ENCODE measurements around the gene ZNF442. TPM values are rescaled to one million over a fixed set of nuclear protein-coding genes. Genes with fewer than 3 reads are reported as not detected.
"Not testable (repeated sequence)": the region's sequence is repeated elsewhere in the genome, so short reads cannot be mapped to it uniquely, and the experiment has no call there.

Gene ZNF442
- total RNA-seq, 1 experiment from 2014 or later, result 4.0 TPM

GRCh38 chr19:12314553-12314952 lies 50.9 kb downstream of the ZNF442 start:
- H3K36me3 Mint-ChIP-seq (ENCODE audit: insufficient read depth in 1 of 3, low read depth in 3 of 3), result peaks cover 20 to 28% (median 24%) of the 10 kb centered on the region in 3 experiments
- Histone ChIP-seq H3K14ac (ENCODE audit: insufficient read depth, low read length) (no peak overlapping the region), H2BK15ac (ENCODE audit: low read depth, low read length) (no peak overlapping the region), H3K27me3 (ENCODE audit: insufficient read depth, low read length) (no peaks in the 10 kb centered on the region), H3K23ac (ENCODE audit: insufficient read length, low read depth, low read length) (no peak overlapping the region), H3K9ac (ENCODE audit: extremely low read depth, insufficient read length, low read length) (no peak overlapping the region), H4K5ac (ENCODE audit: insufficient read length, low read depth, low read length) (no peak overlapping the region), H3K56ac (ENCODE audit: insufficient read length, low read depth, low read length) (no peak overlapping the region), H3T11ph (ENCODE audit: low read length) (no peak overlapping the region), H3K27ac (ENCODE audit: insufficient read length, low read depth, low read length) (no peak overlapping the region), H4K91ac (ENCODE audit: insufficient read length, low read depth, low read length) (no peak overlapping the region), H3K9me3 (ENCODE audit: control insufficient read depth, low read depth, low read length) (peaks cover 12% of the 10 kb centered on the region), H2AK5ac (ENCODE audit: insufficient read length, low read length) (no peak overlapping the region), H2BK12ac (ENCODE audit: insufficient read length, low read depth, low read length) (no peak overlapping the region), H2AFZ (ENCODE audit: low read length) (no peak overlapping the region), H4K8ac (replicated peaks; ENCODE audit: insufficient read length, low read depth, low read length) (no peak overlapping the region), H4K20me1 (ENCODE audit: control insufficient read depth, insufficient read depth, insufficient read length) (no peaks in the 10 kb centered on the region), H2BK120ac (ENCODE audit: low read depth, low read length, poor library complexity, severe bottlenecking) (no peak overlapping the region), H3K79me1 (ENCODE audit: insufficient read depth, low read depth, low read length, poor library complexity, severe bottlenecking) (no peaks in the 10 kb centered on the region), H3K4me1 (ENCODE audit: insufficient read depth, low read length) (no peaks in the 10 kb centered on the region), H3K18ac (ENCODE audit: insufficient read length, low read depth, low read length) (no peak overlapping the region), H2BK5ac (ENCODE audit: insufficient read length, low read length) (no peak overlapping the region), H3K4me2 (ENCODE audit: insufficient read depth, insufficient read length, low read length) (no peak overlapping the region), H3K79me2 (ENCODE audit: insufficient read depth, low read length) (no peaks in the 10 kb centered on the region), H2BK20ac (ENCODE audit: low read depth, low read length, poor library complexity, severe bottlenecking) (no peak overlapping the region), H3K4ac (ENCODE audit: low read depth, low read length) (no peak overlapping the region), H3K23me2 (ENCODE audit: insufficient read length, low read depth, low read length, poor library complexity, severe bottlenecking) (no peaks in the 10 kb centered on the region)
- H3K4me1 Mint-ChIP-seq, result no peaks in the 10 kb centered on the region
- no peak overlapping the region for H3K4me3 Mint-ChIP-seq
- peaks cover 69 to 70% of the 10 kb centered on the region in 2 experiments for H3K9me3 Mint-ChIP-seq
- TF ChIP-seq, protein P1, sequence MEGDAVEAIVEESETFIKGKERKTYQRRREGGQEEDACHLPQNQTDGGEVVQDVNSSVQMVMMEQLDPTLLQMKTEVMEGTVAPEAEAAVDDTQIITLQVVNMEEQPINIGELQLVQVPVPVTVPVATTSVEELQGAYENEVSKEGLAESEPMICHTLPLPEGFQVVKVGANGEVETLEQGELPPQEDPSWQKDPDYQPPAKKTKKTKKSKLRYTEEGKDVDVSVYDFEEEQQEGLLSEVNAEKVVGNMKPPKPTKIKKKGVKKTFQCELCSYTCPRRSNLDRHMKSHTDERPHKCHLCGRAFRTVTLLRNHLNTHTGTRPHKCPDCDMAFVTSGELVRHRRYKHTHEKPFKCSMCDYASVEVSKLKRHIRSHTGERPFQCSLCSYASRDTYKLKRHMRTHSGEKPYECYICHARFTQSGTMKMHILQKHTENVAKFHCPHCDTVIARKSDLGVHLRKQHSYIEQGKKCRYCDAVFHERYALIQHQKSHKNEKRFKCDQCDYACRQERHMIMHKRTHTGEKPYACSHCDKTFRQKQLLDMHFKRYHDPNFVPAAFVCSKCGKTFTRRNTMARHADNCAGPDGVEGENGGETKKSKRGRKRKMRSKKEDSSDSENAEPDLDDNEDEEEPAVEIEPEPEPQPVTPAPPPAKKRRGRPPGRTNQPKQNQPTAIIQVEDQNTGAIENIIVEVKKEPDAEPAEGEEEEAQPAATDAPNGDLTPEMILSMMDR (conservative IDR thresholded peaks at IDR 0.05), result no peak
- WGBS (ENCODE audit: extremely low coverage, insufficient read length, low lambda C conversion rate), result no CpG with 5 or more reads among the region's 7 CpGs
- H3K27ac Mint-ChIP-seq, result no peak overlapping the region
- no peaks in the 10 kb centered on the region for H3K27me3 Mint-ChIP-seq (ENCODE audit: low read depth)
- DNase-seq, result no peak

DNA sequence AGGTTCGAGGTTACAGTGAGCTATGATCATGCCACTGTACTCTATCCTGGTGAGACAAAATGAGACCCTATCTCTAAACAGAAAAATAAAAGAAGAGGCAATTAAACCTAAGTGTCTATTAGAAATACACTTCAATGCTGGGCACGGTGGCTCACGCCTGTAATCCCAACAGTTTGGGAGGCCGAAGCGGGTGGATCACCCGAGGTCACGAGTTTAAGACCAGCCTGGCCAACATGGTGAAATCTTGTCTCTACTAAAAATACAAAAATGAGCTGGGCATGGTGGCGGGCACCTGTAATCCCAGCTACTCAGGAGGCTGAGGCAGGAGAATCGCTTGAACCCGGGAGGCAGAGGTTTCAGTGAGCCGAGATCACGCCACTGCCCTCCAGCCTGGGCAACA lies 56.6 kb downstream of the ZNF442 start:
- H3K4me1 Mint-ChIP-seq; H2BK15ac ChIP-seq (ENCODE audit: low read depth, low read length); H4K91ac ChIP-seq (ENCODE audit: insufficient read length, low read depth, low read length); H3K9me3 ChIP-seq (ENCODE audit: control insufficient read depth, low read depth, low read length); H3K27me3 ChIP-seq (ENCODE audit: insufficient read depth, low read length); H4K5ac ChIP-seq (ENCODE audit: insufficient read length, low read depth, low read length); H2BK20ac ChIP-seq (ENCODE audit: low read depth, low read length, poor library complexity, severe bottlenecking); H3K14ac ChIP-seq (ENCODE audit: insufficient read depth, low read length); H2AK5ac ChIP-seq (ENCODE audit: insufficient read length, low read length); H3K79me2 ChIP-seq (ENCODE audit: insufficient read depth, low read length); H3K27me3 Mint-ChIP-seq (ENCODE audit: low read depth); H4K8ac ChIP-seq (replicated peaks; ENCODE audit: insufficient read length, low read depth, low read length); H4K20me1 ChIP-seq (ENCODE audit: control insufficient read depth, insufficient read depth, insufficient read length); H3K18ac ChIP-seq (ENCODE audit: insufficient read length, low read depth, low read length); H3K4me3 Mint-ChIP-seq; H3T11ph ChIP-seq (ENCODE audit: low read length); H3K4ac ChIP-seq (ENCODE audit: low read depth, low read length); H2BK5ac ChIP-seq (ENCODE audit: insufficient read length, low read length); H3K27ac Mint-ChIP-seq; H3K79me1 ChIP-seq (ENCODE audit: insufficient read depth, low read depth, low read length, poor library complexity, severe bottlenecking); H2BK12ac ChIP-seq (ENCODE audit: insufficient read length, low read depth, low read length); H3K27ac ChIP-seq (ENCODE audit: insufficient read length, low read depth, low read length); H2AFZ ChIP-seq (ENCODE audit: low read length); H3K56ac ChIP-seq (ENCODE audit: insufficient read length, low read depth, low read length); H3K9ac ChIP-seq (ENCODE audit: extremely low read depth, insufficient read length, low read length); H3K23me2 ChIP-seq (ENCODE audit: insufficient read length, low read depth, low read length, poor library complexity, severe bottlenecking); H3K23ac ChIP-seq (ENCODE audit: insufficient read length, low read depth, low read length); H2BK120ac ChIP-seq (ENCODE audit: low read depth, low read length, poor library complexity, severe bottlenecking); DNase-seq; H3K4me1 ChIP-seq (ENCODE audit: insufficient read depth, low read length); H3K4me2 ChIP-seq (ENCODE audit: insufficient read depth, insufficient read length, low read length): not testable (repeated sequence)
- WGBS (ENCODE audit: extremely low coverage, insufficient read length, low lambda C conversion rate), result no CpG with 5 or more reads among the region's 12 CpGs
- Mint-ChIP-seq H3K9me3 (peaks cover 59 to 64% of the 10 kb centered on the region in 2 experiments), H3K36me3 (ENCODE audit: insufficient read depth in 1 of 3, low read depth in 3 of 3) (peaks cover 6 to 11% (median 9%) of the 10 kb centered on the region in 3 experiments; a peak in 5 of 7 replicates)

Measured in H9 (cell line).